ENCODE measurements around the gene GPX4.

Gene GPX4

GRCh38 chr19:1082928-1083816, 20.6 kb upstream of the GPX4 start:
- H4K20me1 ChIP-seq (ENCODE audit: insufficient read depth, low read length), result no peaks in the 10 kb centered on the region
- H2AFZ ChIP-seq (ENCODE audit: low read length), result no peak overlapping the region
- peaks cover 78% of the 10 kb centered on the region for H3K36me3 ChIP-seq (ENCODE audit: insufficient read depth, low read length)
- peak overlapping the region; percentile 49 for H3K27ac ChIP-seq (ENCODE audit: low read depth, low read length, poor library complexity, severe bottlenecking)
- no peak overlapping the region for H3K4me2 ChIP-seq (ENCODE audit: low read length)
- no peaks in the 10 kb centered on the region for H3K79me2 ChIP-seq (ENCODE audit: insufficient read depth, low read length)
- H3K27me3 ChIP-seq (ENCODE audit: insufficient read depth, low read length), result no peaks in the 10 kb centered on the region
- no peaks in the 10 kb centered on the region for H3K9me2 ChIP-seq (ENCODE audit: low read depth, low read length)
- peaks cover 30% of the 10 kb centered on the region for H3K4me1 ChIP-seq (ENCODE audit: insufficient read depth, low read length, severe bottlenecking)
- no peak overlapping the region for H3K4me3 ChIP-seq (ENCODE audit: low read depth, low read length, poor library complexity, severe bottlenecking)
- peaks cover 2% of the 10 kb centered on the region; the same call in 1 of the 2 replicates for H3F3A ChIP-seq (ENCODE audit: insufficient read depth, low read length)
- TF ChIP-seq, protein P1, sequence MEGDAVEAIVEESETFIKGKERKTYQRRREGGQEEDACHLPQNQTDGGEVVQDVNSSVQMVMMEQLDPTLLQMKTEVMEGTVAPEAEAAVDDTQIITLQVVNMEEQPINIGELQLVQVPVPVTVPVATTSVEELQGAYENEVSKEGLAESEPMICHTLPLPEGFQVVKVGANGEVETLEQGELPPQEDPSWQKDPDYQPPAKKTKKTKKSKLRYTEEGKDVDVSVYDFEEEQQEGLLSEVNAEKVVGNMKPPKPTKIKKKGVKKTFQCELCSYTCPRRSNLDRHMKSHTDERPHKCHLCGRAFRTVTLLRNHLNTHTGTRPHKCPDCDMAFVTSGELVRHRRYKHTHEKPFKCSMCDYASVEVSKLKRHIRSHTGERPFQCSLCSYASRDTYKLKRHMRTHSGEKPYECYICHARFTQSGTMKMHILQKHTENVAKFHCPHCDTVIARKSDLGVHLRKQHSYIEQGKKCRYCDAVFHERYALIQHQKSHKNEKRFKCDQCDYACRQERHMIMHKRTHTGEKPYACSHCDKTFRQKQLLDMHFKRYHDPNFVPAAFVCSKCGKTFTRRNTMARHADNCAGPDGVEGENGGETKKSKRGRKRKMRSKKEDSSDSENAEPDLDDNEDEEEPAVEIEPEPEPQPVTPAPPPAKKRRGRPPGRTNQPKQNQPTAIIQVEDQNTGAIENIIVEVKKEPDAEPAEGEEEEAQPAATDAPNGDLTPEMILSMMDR (IDR thresholded peaks at IDR 0.05; ENCODE audit: low read length), result no peak
- TF ChIP-seq EZH2 (IDR thresholded peaks at IDR 0.05; ENCODE audit: borderline replicate concordance, low read length), result no peak
- no peak overlapping the region for H3K9ac ChIP-seq (ENCODE audit: low read length)
- H3K9me3 ChIP-seq (ENCODE audit: low read length), result no peaks in the 10 kb centered on the region

DNA sequence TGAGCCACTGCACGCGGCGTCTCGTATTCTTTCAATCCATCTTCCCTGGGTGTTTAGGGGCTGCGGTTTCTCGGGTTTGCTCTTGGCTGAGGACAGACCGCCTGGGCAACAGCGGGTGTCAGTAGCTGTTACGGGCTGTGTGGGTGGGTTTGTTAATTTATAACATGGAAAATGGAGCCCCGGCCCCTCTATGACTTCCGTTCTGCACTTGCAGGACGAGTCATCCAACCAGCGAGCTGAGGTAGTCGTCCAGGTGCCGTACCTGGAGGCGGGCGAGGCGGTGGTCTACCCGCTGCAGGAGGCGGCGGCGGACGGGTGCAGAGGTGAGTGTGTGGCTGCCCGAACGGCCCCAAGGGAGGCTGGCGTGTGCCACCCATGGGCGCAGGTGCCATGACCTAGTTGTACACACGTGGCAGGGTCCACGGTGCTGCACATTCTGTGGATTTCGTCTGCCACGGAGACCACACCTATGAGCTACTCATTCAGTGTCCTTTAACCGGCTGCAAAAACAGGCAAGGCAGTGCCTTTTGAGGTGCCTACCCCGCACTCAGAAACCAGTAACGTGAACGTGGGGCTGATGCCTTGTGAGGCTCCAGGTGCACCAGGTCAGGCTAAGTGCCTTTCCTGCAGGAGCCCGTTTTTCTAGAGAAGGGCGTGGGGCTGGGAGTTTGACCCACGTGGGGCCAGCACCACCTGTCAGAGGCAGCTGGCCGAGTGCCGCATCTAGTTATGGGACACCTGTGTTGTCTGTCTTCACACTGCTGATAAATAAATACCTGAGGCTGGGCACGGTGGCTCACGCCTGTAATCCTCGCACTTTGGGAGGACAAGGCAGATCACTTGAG, 19.5 kb upstream of the GPX4 start:
- Histone ChIP-seq H3K9ac (ENCODE audit: low read length) (no peak overlapping the region), H3K4me1 (ENCODE audit: insufficient read depth, low read length, severe bottlenecking) (peaks cover 41% of the 10 kb centered on the region), H3K4me3 (ENCODE audit: low read depth, low read length, poor library complexity, severe bottlenecking) (no peak overlapping the region), H2AFZ (ENCODE audit: low read length) (no peak overlapping the region), H3K79me2 (ENCODE audit: insufficient read depth, low read length) (no peaks in the 10 kb centered on the region), H3K9me3 (ENCODE audit: low read length) (no peaks in the 10 kb centered on the region), H3K4me2 (ENCODE audit: low read length) (no peak overlapping the region), H3K27ac (ENCODE audit: low read depth, low read length, poor library complexity, severe bottlenecking) (peak overlapping the region; percentile 49), H3K36me3 (ENCODE audit: insufficient read depth, low read length) (peaks cover 85% of the 10 kb centered on the region), H3F3A (ENCODE audit: insufficient read depth, low read length) (peaks cover 2% of the 10 kb centered on the region; the same call in 1 of the 2 replicates), H3K9me2 (ENCODE audit: low read depth, low read length) (no peaks in the 10 kb centered on the region), H4K20me1 (ENCODE audit: insufficient read depth, low read length) (no peaks in the 10 kb centered on the region), H3K27me3 (ENCODE audit: insufficient read depth, low read length) (no peaks in the 10 kb centered on the region)
- TF ChIP-seq EZH2 (IDR thresholded peaks at IDR 0.05; ENCODE audit: borderline replicate concordance, low read length), result no peak
- TF ChIP-seq, protein P1 (IDR thresholded peaks at IDR 0.05; ENCODE audit: low read length), result no peak

GRCh38 chr19:1085053-1085658, 18.6 kb upstream of the GPX4 start:
- peak overlapping the region; percentile 49 for H3K27ac ChIP-seq (ENCODE audit: low read depth, low read length, poor library complexity, severe bottlenecking)
- H3K79me2 ChIP-seq (ENCODE audit: insufficient read depth, low read length), result no peaks in the 10 kb centered on the region
- no peak overlapping the region for H2AFZ ChIP-seq (ENCODE audit: low read length)
- H3F3A ChIP-seq (ENCODE audit: insufficient read depth, low read length), result peaks cover 2% of the 10 kb centered on the region; the same call in 1 of the 2 replicates
- no peaks in the 10 kb centered on the region for H3K27me3 ChIP-seq (ENCODE audit: insufficient read depth, low read length)
- TF ChIP-seq EZH2 (IDR thresholded peaks at IDR 0.05; ENCODE audit: borderline replicate concordance, low read length), result no peak
- TF ChIP-seq, protein P1 (IDR thresholded peaks at IDR 0.05; ENCODE audit: low read length), result no peak
- no peaks in the 10 kb centered on the region for H4K20me1 ChIP-seq (ENCODE audit: insufficient read depth, low read length)
- H3K4me1 ChIP-seq (ENCODE audit: insufficient read depth, low read length, severe bottlenecking), result peaks cover 48% of the 10 kb centered on the region
- no peaks in the 10 kb centered on the region for H3K9me2 ChIP-seq (ENCODE audit: low read depth, low read length)
- H3K9me3 ChIP-seq (ENCODE audit: low read length), result no peaks in the 10 kb centered on the region
- H3K36me3 ChIP-seq (ENCODE audit: insufficient read depth, low read length), result peaks cover 81% of the 10 kb centered on the region
- H3K9ac ChIP-seq (ENCODE audit: low read length), result no peak overlapping the region
- no peak overlapping the region for H3K4me3 ChIP-seq (ENCODE audit: low read depth, low read length, poor library complexity, severe bottlenecking)
- no peak overlapping the region for H3K4me2 ChIP-seq (ENCODE audit: low read length)

Measured in OCI-LY1 (cell line).